HG02852 (cell line): ENCODE data around the gene GPR107.
"Not testable (repeated sequence)": the region's sequence is repeated elsewhere in the genome, so short reads cannot be mapped to it uniquely, and the experiment has no call there.

Experiments used
- ATAC-seq: cut with Tn5 transposase; IDR thresholded peaks from one replicate; pipeline ENCODE4 v1.9.1; 2021; ENCODE audit warnings: mild to moderate bottlenecking, moderate library complexity; ENCODE audit not compliant: unreplicated experiment

GPR107 gene

GRCh38 chr9:130053504-130054324 lies at the start of gene GPR107:
Gene GPR107, plus strand, starts transcription at chr9:130053906. Its CDS starts 27 bp downstream, at chr9:130053933.
- peak; percentile 75 for ATAC-seq

GRCh38 chr9:130003943-130004552 lies 49.7 kb upstream of the GPR107 start:
- ATAC-seq, result no peak

GRCh38 chr9:130006952-130007351 lies 46.8 kb upstream of the GPR107 start:
- ATAC-seq, result not testable (repeated sequence)

- ATAC-seq, result no peak
These were observed 45.2 kb upstream of the GPR107 start for GRCh38 chr9:130008538-130008937.

- not testable (repeated sequence) for ATAC-seq
These were observed 44.2 kb upstream of the GPR107 start for GRCh38 chr9:130009546-130009945.

- no peak for ATAC-seq
These were observed 43.3 kb upstream of the GPR107 start for GRCh38 chr9:130010151-130010988.

GRCh38 chr9:130013326-130013725 lies 40.4 kb upstream of the GPR107 start:
- ATAC-seq, result no peak

- ATAC-seq, result no peak
These were observed 38.2 kb upstream of the GPR107 start for GRCh38 chr9:130015353-130016019.

- no peak for ATAC-seq
These were observed 36.6 kb upstream of the GPR107 start for GRCh38 chr9:130017076-130017475.

GRCh38 chr9:130017510-130017909 lies 36.2 kb upstream of the GPR107 start:
- not testable (repeated sequence) for ATAC-seq

- no peak for ATAC-seq
These were observed 35.4 kb upstream of the GPR107 start for GRCh38 chr9:130018265-130018664.

- no peak for ATAC-seq
These were observed 33.1 kb upstream of the GPR107 start for GRCh38 chr9:130020618-130021017.

GRCh38 chr9:130021123-130021522 lies 32.6 kb upstream of the GPR107 start:
- ATAC-seq, result no peak

- ATAC-seq, result not testable (repeated sequence)
These were observed 31.9 kb upstream of the GPR107 start for GRCh38 chr9:130021842-130022241.

- no peak for ATAC-seq
These were observed 31.1 kb upstream of the GPR107 start for GRCh38 chr9:130022566-130023143.

- ATAC-seq, result no peak
These were observed 30.4 kb upstream of the GPR107 start for GRCh38 chr9:130023144-130023787.

- no peak for ATAC-seq
These were observed 29.6 kb upstream of the GPR107 start for GRCh38 chr9:130023994-130024596.

GRCh38 chr9:130024597-130024994 lies 29.1 kb upstream of the GPR107 start:
- ATAC-seq, result no peak

- ATAC-seq, result no peak
These were observed 26.9 kb upstream of the GPR107 start for GRCh38 chr9:130026583-130027340.
